ENCODE data around the gene PRPF40A.

The PRPF40A gene

GRCh38 chr2:152648336-152648735, 68.9 kb downstream of the PRPF40A start:
- no peak for DNase-seq

DNA sequence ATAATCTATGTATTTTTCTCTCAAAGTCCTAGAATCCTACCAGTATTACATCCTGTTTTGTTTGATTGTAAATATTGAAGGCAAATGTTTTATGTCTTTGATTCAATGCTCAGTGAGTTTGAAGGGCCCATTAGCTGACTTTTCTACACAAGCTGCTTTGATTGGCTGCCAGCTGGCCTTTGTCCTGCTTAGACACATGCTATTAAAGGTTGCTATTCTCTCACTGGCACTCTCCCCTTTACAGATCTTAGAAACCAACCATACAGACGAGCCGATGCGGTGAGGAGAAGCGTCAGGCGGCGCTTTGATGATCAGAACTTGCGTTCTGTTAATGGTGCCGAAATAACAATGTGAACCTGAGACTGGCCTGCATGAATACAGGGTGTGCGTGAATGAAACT, 69.7 kb downstream of the PRPF40A start:
- no peak for DNase-seq

DNA sequence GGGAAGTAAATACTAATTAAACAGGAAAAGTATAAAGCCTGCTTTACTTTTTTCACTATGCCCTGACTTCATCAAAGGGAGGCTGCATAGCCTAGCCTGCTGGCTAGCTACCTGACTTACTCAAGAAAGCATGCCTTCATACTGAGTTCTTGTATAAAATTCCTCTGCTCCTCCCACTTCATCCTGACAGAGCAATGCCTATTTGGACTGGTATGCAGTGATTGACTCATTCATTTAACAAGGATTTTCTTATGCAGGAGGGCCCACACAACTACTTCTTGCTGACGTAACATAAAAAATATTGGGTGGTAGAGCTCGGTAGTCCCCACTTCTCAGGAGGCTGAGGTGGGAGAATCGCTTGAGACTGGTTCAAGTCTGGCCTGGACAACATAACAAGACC, 70.5 kb downstream of the PRPF40A start:
- no peak for DNase-seq

GRCh38 chr2:152646264-152646663, 71.0 kb downstream of the PRPF40A start:
- DNase-seq = no peak

DNA sequence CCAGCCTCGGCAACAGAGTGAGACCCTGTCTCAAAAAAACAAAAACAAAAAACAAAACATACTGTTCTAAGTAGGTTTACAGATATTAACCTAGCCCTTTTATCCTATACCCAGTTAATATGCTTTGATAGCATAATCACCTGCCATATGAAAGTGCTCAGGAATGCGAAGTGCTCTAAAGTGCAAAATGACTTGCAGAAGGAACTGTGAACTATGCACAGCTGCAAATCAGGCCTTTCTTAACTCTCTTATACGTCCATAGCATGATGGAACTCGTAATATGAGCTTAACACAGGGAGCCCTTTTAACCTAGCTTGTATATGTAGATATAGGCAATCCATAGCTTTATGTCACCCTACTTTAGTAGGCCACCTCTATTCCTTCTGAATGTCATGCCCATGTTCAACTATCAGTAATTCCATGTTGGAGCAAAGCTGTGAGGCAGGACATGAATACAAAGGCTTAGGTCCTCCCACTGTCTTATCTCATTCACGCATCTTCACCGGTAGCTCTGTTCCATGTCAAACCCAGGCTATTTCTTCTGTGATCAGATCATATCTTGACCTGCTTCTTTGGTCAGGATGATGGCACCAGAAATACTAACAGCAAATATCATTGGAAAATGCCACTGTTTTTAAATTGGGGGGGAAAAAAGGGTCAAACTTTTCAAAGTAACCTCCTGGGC, 72.9 kb downstream of the PRPF40A start:
- DNase-seq = no peak

DNA sequence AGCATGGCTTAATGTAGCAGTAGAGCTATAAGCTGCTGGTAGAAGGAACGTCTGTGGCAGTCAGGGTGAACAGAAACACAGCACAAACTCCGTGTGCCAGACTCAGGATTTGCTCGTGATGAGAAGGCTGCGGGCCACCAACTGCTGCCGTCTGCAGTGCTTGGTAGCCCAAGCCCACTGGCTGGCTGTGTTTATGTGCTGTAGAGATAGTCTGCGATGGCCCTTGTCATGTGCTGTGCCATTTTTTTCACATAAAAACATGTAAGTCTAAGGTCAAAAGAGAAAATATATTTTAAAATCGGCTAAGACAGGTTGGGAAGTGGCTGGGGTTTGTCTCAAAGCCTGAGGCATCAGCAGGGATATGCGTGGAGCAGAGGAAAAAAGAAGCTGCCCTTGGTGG, 78.7 kb downstream of the PRPF40A start:
- no peak for DNase-seq

DNA sequence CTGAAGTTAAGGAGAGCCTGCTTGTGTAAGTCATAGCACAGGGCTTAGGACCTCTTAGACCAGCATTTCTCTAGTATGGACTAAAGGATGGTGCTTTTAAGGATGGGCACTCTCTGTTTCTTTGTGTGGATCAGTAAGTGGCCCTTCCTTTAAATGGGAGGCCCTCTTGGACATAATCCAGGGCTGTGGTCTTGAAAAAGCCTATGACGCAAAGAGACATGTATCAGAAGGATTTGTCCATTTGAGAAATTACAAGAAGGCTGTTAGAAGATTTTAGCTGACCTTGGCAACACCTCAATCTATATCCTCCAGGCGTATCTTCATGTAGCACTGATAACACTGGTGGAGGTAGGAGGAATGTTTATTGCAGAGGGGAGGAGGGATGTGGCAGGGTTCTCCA, 79.2 kb downstream of the PRPF40A start:
- DNase-seq = no peak

DNA sequence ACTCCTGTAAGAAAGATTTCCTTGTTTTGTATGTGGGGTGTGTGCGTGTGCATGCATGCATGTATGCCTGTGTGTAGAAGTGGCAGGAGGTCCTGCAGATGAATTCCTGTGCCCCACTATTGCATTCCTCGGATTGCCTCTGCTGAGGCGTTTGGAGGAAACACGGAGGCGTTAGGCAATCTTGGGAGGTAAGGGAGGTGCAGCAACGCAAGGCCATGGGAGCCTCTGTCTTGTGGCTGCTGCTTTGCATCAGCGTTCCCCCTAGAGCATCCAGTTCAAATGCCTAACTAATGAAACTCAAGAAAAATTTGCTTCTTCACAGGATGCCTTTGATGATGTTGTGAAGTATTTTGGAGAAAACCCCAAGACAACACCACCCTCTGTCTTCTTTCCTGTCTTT, 80.0 kb downstream of the PRPF40A start:
- DNase-seq = no peak

DNA sequence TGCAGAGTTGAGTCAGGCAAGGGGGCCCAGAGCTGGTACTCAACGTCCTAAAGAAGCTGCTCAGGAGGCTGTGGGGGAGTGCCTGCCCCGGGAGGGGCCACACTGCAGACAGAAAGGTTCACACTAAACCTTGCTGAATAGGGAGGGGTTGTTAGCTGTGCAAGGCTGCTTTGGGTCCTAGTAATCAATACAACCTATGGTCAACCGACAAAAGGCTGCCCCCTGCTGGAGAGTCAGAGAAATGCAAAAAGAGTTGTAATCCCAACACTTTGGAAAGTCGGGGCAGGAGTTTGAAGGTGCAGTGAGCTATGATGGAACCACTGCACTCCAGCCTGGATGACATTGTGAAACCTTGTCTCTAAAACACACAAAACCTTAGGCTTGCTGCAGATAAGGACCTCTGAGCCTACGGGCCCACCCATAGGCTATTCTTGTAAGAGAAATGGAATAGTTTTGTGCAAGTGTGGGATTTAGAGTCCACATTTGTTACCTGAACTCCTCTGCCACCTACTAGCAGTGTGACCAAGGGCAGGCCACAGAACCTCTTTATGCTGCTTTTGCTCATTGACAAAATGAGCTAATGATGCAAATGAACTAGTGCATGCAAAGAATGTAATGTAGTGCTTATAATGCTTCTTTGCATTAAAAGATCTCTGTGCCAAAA, 81.5 kb downstream of the PRPF40A start:
- DNase-seq = no peak

DNA sequence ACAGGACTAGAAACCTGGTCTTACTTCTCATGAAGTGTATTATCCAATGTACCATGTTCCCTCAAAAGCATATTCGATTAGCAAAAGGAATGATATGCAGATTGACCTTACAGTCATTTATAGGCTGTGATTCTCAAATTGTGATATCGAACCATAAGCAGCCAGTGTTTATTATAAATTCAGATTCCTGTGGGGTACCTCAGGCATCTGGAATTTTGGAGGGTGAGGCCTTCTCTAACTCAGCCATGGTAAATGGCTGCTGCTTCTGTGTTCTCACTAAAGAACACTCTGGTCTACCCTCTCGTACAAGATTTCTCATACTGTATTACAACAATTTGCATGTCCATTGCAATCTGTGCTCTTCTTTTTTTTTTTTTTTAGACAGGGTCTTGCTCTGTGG, 84.5 kb downstream of the PRPF40A start:
- DNase-seq = no peak

GRCh38 chr2:152630466-152630865, 86.8 kb downstream of the PRPF40A start:
- no peak for DNase-seq

DNA sequence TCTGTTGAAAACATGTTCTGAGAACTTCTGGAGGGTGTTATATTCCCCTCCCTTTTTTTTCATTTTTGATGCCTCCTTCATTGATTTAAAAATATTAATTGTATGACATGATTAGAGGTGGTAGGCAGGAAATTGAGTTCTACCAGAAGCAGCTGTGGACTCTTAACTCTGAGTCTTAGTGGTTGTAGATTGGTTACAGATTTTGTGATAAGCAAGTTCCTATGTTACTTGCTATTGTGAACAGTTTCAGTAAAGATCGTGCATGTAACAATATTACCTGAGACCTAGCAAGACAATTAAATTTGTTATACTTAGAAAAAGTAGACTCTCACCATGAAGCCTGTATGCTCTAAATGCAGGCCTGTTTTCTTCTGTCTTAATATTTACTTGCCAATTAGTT, 88.1 kb downstream of the PRPF40A start:
- DNase-seq = no peak

- no peak for DNase-seq
These were observed 89.8 kb downstream of the PRPF40A start for GRCh38 chr2:152627351-152627957.

GRCh38 chr2:152626911-152627339, 90.3 kb downstream of the PRPF40A start:
- DNase-seq = no peak

- no peak for DNase-seq
These were observed 92.5 kb downstream of the PRPF40A start for GRCh38 chr2:152624805-152625204.

DNA sequence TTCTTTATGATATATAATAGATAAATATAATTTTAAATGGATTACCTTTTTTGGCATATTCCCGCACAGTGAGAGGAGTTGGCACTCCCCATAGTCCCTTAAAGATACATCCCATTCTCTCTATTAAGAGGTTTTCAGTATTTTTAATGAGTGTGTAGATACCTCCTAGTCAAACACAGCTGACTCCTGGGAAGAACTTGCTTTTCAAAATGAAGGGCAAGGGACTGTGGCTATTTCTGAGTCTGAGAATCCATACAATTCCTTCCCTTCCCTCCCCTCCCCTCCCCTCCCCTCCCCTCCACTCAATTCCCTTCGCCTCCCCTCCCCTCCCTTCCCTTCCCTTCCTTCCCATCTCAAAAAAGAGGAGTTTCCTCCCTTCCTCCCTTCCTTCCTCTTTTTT, 93.5 kb downstream of the PRPF40A start:
- no peak for DNase-seq

DNA sequence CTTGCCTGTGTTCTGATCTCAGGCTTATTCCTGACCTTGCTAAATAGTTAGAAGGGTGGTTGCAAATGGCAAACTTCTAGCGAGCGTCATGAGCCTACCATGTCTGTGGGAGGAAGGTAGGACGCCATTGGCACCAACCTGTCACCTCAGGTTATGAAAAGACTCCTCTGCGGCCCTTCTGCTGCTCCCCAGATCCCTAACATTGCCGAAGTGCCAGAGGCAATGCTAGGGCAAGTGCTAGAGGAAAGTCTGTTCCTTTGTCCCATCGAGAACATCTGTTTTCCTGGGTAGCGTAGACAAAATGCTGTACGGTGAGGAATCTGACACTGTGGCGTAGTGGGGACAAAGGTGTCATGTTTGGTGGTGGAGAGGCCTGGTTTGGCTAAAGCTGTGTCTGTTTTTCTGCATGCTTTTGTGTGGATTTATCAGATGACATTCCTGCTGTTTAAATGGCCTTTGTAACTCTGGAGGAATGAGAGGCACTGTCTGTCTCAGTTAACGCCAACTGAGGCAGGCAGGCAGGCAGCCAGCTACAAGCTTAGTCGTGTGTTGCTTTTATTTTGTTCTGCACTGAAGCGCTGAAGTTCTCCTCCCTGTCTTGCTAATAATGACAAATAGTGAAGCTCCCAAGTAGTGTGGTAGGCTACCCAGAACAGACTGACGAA, 94.1 kb downstream of the PRPF40A start:
- DNase-seq = no peak

DNA sequence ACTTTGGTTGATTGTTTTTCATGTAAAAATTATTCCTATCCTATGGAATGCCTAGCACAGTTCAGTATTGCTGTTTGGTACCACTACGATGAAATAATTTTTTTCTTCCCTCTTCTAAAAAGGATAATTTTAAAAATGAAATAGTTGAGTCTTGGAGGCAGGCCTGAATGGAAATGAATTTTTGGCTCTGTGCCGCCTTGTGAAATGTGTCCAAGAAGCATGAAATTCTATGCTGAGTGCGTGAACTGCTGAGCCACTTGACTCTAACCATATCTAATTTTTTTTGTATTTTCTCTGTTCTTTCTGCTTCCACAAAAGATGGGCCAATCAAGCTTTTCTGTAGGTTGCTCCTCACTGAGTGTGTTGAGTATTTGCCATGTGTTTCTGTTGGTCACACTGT, 95.0 kb downstream of the PRPF40A start:
- no peak for DNase-seq

- DNase-seq = no peak
These were observed 96.3 kb downstream of the PRPF40A start for GRCh38 chr2:152620985-152621384.

GRCh38 chr2:152620208-152620607, 97.1 kb downstream of the PRPF40A start:
- DNase-seq = no peak

GRCh38 chr2:152618193-152618564, 99.1 kb downstream of the PRPF40A start:
- DNase-seq = no peak

GRCh38 chr2:152617456-152618192, 99.6 kb downstream of the PRPF40A start:
- DNase-seq = no peak

GRCh38 chr2:152615177-152615576, 102.1 kb downstream of the PRPF40A start:
- DNase-seq = no peak

Data from NCI-H2081 treated with DMSO at 0.1 percent for 48 hours (cell line).